Natural killer cell (primary cell): ENCODE results near the gene GOLPH3L. TPM values are rescaled to one million over a fixed set of nuclear protein-coding genes. Genes with fewer than 3 reads are reported as not detected.
"Not testable (repeated sequence)": the region's sequence is repeated elsewhere in the genome, so short reads cannot be mapped to it uniquely, and the experiment has no call there.

Experiments
- ATAC-seq, 3 donors: fragments of 150-1000 bp in 2 of 3; fragments of 200-7000 bp in 1 of 3; cut with Tn5 transposase; 1 replicate in 1 of 3; 2 replicates in 2 of 3; pipeline ENCODE4 v1.10.0; 2021; ENCODE audit warnings: mild to moderate bottlenecking in 2 of 3, moderate library complexity in 2 of 3
- DNase-seq, 2 donors: peaks; one replicate each; pipeline versions ENCODE4 v3.0.0 to v3.0.0-alpha.2; 2013 to 2021; ENCODE audit warnings: mixed read lengths in 1 of 2
- H3K27ac ChIP-seq: one replicate; pipeline ENCODE4 v1.5.1; 2013; ENCODE audit warnings: mild to moderate bottlenecking, low read length
- H3K27me3 ChIP-seq: one replicate; pipeline ENCODE4 v1.6.1; 2013; ENCODE audit warnings: low read length; ENCODE audit not compliant: control insufficient read depth, insufficient read depth
- H3K36me3 ChIP-seq: one replicate; pipeline ENCODE4 v1.6.1; 2013; ENCODE audit warnings: low read length; ENCODE audit not compliant: control insufficient read depth, insufficient read depth
- H3K4me1 ChIP-seq: one replicate; pipeline ENCODE4 v1.6.1; 2013; ENCODE audit warnings: low read length; ENCODE audit not compliant: control insufficient read depth, insufficient read depth
- H3K4me3 ChIP-seq: one replicate; pipeline ENCODE4 v1.5.1; 2013; ENCODE audit warnings: low read length
- H3K9me3 ChIP-seq: one replicate; pipeline ENCODE4 v1.6.1; 2013; ENCODE audit warnings: low read length; ENCODE audit not compliant: control insufficient read depth, insufficient read depth
- H3K27ac Mint-ChIP-seq, 2 donors: one replicate each; pipeline ENCODE4 v1.8.0; 2022; ENCODE audit warnings: mild to moderate bottlenecking in 2 of 2, mixed read lengths in 2 of 2, moderate library complexity in 1 of 2
- H3K27me3 Mint-ChIP-seq, 2 donors: one replicate each; pipeline ENCODE4 v1.8.0; 2022; ENCODE audit warnings: low read depth in 2 of 2, mixed read lengths in 2 of 2
- H3K36me3 Mint-ChIP-seq: one replicate; pipeline ENCODE4 v1.8.0; 2022; ENCODE audit warnings: mixed read lengths
- H3K4me1 Mint-ChIP-seq, 2 donors: one replicate each; pipeline ENCODE4 v1.8.0; 2022; ENCODE audit warnings: mixed read lengths in 2 of 2
- H3K4me3 Mint-ChIP-seq: one replicate; pipeline ENCODE4 v1.8.0; 2022; ENCODE audit warnings: mild to moderate bottlenecking, moderate library complexity, mixed read lengths
- H3K9me3 Mint-ChIP-seq, 2 donors: one replicate each; pipeline ENCODE4 v1.8.0; 2022; ENCODE audit warnings: mixed read lengths in 2 of 2
- CTCF ChIP-seq: fragments of 200-600 bp; IDR thresholded peaks from one replicate; pipeline ENCODE4 v1.8.0; 2022; ENCODE audit warnings: antibody characterized with exemption
- WGBS: methylation state at CpG from one replicate; pipeline ENCODE4 v1.1.7; 2013; ENCODE audit warnings: missing lambda C conversion rate; ENCODE audit not compliant: insufficient coverage; 5-methylcytosine and 5-hydroxymethylcytosine counted together
- intact Hi-C: fragments of 100-400 bp; cut with micrococcal nuclease; formaldehyde crosslinking; loops from one replicate; pipeline ENCODE4 v1.14.2; 2022
- total RNA-seq, 4 donors: library from RNA; stranded (reverse); fragments of 120-200 nt in 1 of 4; gene quantifications; one replicate each; pipeline versions ENCODE4 v1.2.3 to v1.2.4, GENCODE V29; 2013 to 2022

GOLPH3L gene
- total RNA-seq, 3 donors from 2014 or later (not counting 1 experiment from before 2014, with no cell fraction given), result 6.2 to 13.6 (median 10.3) TPM

- Mint-ChIP-seq H3K36me3 (peaks cover 8% of the 10 kb centered on the region), H3K27ac (no peak overlapping the region), H3K4me1 (peaks cover 0 to 6% of the 10 kb centered on the region in 2 donors), H3K27me3 (no peaks in the 10 kb centered on the region), H3K4me3 (no peak overlapping the region), H3K9me3 (no peaks in the 10 kb centered on the region)
- H3K27ac ChIP-seq, result no peak overlapping the region
- ATAC-seq, result no peak
- no peak overlapping the region for H3K4me3 ChIP-seq
- no peak for TF ChIP-seq CTCF
- DNase-seq, result no peak
- no peaks in the 10 kb centered on the region for H3K4me1 ChIP-seq
- H3K36me3 ChIP-seq, result peaks cover 35% of the 10 kb centered on the region
- no peaks in the 10 kb centered on the region for H3K27me3 ChIP-seq
- H3K9me3 ChIP-seq, result no peaks in the 10 kb centered on the region
- WGBS, result 93% methylated on average over 5 of the region's 5 CpGs
- intact Hi-C loops, result no loop called here
These were observed 47.4 kb downstream of the GOLPH3L start for GRCh38 chr1:150649441-150650075.

- H3K27me3 Mint-ChIP-seq, result no peaks in the 10 kb centered on the region
- no peaks in the 10 kb centered on the region for H3K4me1 ChIP-seq
- no peaks in the 10 kb centered on the region for H3K4me1 Mint-ChIP-seq
- H3K36me3 ChIP-seq, result peaks cover 17% of the 10 kb centered on the region
- intact Hi-C loops, result no loop called here
- WGBS, result 100% methylated on average over 4 of the region's 4 CpGs
- H3K27ac ChIP-seq, result no peak overlapping the region
- H3K36me3 Mint-ChIP-seq, result no peaks in the 10 kb centered on the region
- H3K27me3 ChIP-seq, result no peaks in the 10 kb centered on the region
- no peak for ATAC-seq
- H3K4me3 Mint-ChIP-seq, result no peak overlapping the region
- H3K9me3 ChIP-seq, result no peaks in the 10 kb centered on the region
- no peaks in the 10 kb centered on the region for H3K9me3 Mint-ChIP-seq
- H3K27ac Mint-ChIP-seq, result no peak overlapping the region
- no peak overlapping the region for H3K4me3 ChIP-seq
- no peak for TF ChIP-seq CTCF
- no peak for DNase-seq
These were observed 54.7 kb downstream of the GOLPH3L start for GRCh38 chr1:150642296-150642695.

GRCh38 chr1:150641126-150641815, 55.7 kb downstream of the GOLPH3L start:
- H3K4me1 Mint-ChIP-seq, H3K36me3 ChIP-seq, intact Hi-C loops, H3K36me3 Mint-ChIP-seq, H3K9me3 Mint-ChIP-seq, H3K27me3 ChIP-seq, H3K4me3 Mint-ChIP-seq, ATAC-seq, H3K4me1 ChIP-seq, DNase-seq, H3K27ac Mint-ChIP-seq, H3K9me3 ChIP-seq, H3K27ac ChIP-seq, H3K4me3 ChIP-seq, H3K27me3 Mint-ChIP-seq: not testable (repeated sequence)
- WGBS, result 95% methylated on average over 4 of the region's 9 CpGs

- ATAC-seq, H3K27ac ChIP-seq, H3K27me3 ChIP-seq, H3K4me1 ChIP-seq, H3K4me1 Mint-ChIP-seq, H3K4me3 ChIP-seq, H3K27me3 Mint-ChIP-seq, H3K9me3 Mint-ChIP-seq, H3K4me3 Mint-ChIP-seq, H3K36me3 Mint-ChIP-seq, H3K36me3 ChIP-seq, DNase-seq, H3K9me3 ChIP-seq, intact Hi-C loops, H3K27ac Mint-ChIP-seq: not testable (repeated sequence)
- WGBS, result 98% methylated on average over 5 of the region's 6 CpGs
These were observed 58.5 kb downstream of the GOLPH3L start for GRCh38 chr1:150638430-150638829.

GRCh38 chr1:150634839-150635622, 61.9 kb downstream of the GOLPH3L start:
- WGBS, result 66% methylated on average over 10 of the region's 17 CpGs
- H3K4me3 Mint-ChIP-seq, DNase-seq, H3K27me3 Mint-ChIP-seq, H3K9me3 ChIP-seq, H3K27ac ChIP-seq, intact Hi-C loops, H3K36me3 ChIP-seq, H3K36me3 Mint-ChIP-seq, H3K4me1 ChIP-seq, ATAC-seq, H3K4me3 ChIP-seq, H3K27me3 ChIP-seq, H3K9me3 Mint-ChIP-seq, H3K4me1 Mint-ChIP-seq, H3K27ac Mint-ChIP-seq: not testable (repeated sequence)
